HG02852 (cell line): ENCODE results near the gene HBQ1.
"Not testable (repeated sequence)": the region's sequence is repeated elsewhere in the genome, so short reads cannot be mapped to it uniquely, and the experiment has no call there.

Source experiments
- ATAC-seq: cut with Tn5 transposase; IDR thresholded peaks from one replicate; pipeline ENCODE4 v1.9.1; 2021; ENCODE audit warnings: mild to moderate bottlenecking, moderate library complexity; ENCODE audit not compliant: unreplicated experiment

HBQ1 gene

DNA sequence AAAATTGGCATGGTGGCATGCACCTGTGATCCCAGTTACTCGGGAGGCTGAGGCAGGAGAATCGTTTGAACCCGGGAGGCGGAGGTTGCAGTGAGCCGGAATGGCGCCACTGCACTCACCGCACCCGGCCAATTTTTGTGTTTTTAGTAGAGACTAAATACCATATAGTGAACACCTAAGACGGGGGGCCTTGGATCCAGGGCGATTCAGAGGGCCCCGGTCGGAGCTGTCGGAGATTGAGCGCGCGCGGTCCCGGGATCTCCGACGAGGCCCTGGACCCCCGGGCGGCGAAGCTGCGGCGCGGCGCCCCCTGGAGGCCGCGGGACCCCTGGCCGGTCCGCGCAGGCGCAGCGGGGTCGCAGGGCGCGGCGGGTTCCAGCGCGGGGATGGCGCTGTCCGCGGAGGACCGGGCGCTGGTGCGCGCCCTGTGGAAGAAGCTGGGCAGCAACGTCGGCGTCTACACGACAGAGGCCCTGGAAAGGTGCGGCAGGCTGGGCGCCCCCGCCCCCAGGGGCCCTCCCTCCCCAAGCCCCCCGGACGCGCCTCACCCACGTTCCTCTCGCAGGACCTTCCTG lies at the start of gene HBQ1:
TSS of gene HBQ1 (plus strand) at position 359 of the 575 bp plus-strand sequence. CDS start at position 387, 28 bp downstream.
- no peak for ATAC-seq

DNA sequence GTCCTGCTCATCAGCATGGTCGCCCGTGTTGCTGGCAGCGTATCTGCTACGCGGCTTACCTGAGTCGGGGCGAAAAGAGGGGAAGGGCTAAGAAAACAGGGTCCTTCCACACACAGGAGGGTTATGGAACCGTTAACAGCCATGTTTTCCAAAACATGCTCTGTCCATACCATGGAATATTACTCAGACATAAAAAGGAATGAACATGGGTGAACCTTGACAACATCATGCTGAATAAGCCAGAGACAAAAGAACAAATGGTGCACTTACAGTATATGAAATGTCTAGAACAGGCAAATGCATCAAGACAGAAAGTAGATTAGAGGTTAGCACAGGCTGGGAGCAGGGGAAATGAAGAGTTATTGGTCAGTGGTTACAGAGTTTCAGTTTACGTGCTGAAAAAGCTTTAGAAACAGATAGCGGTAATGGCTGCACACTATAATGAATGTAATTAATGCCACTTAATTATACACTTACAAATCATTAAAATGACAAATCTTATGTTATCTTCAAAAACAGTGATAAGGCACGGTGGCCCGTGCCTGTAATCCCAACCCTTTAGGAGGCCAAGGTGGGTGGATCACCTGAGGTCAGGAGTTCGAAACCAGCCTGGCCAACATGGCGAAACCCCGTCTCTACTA lies 49.6 kb upstream of the HBQ1 start:
- no peak for ATAC-seq

DNA sequence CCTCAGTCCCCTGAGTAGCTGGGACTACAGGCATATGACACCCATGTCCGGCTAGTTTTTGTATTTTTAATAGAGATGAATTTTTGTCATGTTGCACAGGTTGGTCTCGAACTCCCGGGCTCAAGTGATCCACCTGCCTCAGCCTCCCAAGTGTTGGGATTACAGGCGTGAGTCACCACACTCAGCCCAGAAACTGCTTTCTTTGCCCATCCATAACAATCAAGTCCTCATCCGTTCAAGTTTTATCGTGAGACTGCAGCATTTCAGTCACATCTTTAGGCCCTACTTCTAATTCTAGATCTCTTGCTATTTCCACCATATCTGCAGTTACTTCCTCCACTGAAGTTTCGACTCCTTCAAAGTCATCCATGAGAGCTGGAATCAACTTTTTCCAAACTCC lies 48.1 kb upstream of the HBQ1 start:
- ATAC-seq: no peak

DNA sequence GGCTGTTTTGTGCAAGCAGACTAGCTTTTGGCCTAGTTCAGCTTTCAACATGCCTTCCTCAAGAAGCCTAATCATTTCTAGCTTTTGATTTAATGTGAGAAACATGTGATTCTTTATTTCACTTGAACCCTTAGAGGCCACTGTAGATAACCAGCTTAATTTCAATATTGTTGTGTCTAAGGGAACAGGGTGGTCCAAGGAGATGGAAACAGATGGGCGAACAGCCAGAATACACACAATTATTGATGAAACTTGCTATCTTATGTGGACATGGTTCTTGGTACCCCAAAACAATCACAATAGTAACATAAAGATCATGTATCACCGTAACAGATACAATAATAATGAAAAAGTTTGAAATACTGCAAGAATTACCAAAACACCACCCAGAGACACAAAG lies 46.5 kb upstream of the HBQ1 start:
- ATAC-seq: no peak

DNA sequence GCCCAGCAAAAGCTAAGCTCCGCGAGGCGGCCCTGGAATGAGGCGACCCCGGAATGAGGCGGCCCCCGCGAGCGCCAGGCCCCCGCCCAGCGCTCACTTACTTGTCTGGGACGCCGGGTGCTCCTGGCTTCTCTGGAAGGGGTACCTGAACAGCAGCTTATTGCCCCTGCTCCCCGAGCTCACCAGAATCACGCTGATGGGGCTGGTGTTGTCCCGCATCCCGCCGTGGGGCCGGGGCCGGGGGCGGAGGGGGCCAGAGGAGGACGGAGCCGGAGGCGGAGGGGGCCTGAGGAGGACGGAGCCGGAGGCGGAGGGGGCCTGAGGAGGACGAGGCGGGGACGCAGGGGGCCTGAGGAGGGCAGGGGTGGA lies 42.2 kb upstream of the HBQ1 start:
- ATAC-seq: no peak

DNA sequence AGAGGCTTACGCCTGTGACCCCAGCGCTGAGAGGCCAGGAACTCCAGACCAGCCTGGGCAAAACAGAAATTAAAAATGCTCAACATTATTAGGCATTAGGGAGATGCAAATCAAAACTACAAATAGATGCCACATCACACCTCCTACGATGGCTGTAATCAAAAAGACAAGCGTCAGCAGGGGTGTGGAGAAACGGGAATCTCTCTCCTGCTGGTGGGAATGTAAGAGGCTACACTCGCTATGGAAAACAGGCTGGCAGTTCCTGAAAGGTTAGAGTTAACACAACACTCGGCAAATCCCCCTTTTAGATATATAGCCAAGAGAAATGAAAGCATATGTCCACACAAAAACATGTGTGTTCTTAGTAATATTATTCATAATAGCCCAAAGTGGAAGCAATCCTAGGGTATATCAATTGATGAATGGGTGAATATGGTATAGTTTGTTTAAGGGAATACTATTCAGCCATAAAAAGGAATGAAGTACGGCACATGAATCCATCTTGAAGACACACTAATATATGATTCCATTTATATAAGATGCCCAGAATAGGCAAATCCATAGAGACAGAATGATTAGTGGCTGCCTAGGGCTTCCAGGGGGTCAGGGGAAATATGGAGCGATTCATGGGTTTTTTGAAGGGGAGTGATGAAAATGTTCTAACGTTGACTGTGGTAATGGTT lies 39.9 kb upstream of the HBQ1 start:
- ATAC-seq: no peak

DNA sequence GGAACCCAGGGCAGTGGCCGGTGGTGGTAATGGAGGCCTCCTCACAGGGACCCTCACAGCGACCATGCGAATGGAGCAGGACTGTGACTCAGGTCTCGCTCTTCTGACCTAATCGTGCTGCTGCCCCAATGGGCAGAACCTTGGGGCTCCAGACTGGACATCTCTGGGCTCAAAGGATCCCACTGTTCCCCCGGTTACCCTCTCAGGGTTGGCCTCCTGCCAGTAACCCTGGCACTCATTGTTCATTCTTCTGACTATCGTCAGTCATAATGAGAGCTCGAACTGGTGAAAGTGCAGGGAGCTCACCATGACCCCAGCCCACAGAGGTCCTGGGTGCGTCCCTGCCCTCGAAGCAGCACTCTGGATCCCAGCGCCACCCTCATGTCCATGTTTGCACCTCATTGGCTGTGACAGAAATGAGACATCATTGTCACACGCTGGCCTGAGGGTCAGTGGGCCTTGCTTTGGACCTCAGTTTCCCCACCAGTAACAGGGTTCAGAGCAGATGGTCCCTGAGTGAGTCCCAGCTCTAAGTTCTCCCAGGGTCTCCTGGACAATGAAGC lies 37.8 kb upstream of the HBQ1 start:
- no peak for ATAC-seq

DNA sequence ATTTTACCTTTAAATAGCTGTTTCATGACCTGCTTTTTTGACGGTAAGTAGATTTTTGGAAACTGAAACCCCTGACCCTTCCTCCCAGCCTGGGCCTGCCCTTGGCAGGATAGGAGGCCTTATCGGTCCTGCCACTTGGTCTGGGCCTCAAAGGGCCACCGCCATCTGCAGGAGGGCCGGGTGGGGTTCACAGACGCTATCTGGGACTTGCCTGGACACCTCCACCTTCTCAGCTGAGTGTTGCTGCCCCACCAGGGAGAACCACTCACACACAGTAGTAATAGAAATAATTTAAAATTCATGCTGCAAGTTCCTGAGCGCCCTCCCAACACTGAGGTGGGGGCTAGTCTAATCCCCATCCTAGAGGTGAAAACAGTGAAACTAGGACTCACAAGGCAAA lies 37.2 kb upstream of the HBQ1 start:
- ATAC-seq: no peak

DNA sequence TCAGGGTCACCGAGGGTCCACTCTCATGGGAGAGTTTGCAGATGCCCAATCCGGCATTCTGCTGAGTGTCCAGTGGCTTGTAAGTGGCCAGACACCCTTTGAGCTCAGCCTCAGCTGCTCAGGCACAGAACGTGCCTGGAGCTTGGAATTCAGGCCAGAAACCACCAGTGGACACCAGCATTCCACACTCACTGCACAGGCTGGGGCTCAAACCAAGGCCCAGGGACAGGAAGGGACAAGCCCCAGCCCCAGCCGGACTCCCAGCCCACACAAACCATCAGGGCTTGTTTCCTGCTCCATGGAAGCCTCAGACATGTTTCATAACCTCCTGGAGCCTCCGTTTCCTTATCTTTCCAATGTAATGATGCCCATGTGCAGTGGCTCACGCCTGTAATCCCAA lies 36.8 kb upstream of the HBQ1 start:
- ATAC-seq: no peak

DNA sequence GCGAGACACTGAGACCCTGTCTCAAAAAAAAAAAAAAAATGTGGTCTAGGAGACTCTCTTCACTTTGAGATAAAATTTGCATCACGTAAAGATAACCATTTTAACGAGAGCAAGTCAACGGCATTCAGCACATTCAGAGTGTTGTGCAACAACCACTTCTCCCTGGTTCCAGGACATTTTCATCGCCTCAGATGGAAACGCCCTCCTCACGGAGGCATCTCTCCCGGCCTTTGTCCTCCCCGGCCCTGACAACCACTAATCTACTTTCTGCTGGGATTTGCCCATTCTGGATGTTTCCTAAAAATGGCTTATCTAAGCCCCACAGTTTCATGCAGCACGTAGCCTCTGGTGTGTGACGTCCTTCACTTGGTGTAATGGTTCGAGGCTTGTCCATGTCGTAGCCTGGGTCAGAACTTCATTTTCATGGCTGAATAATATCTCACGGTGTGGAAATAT lies 35.4 kb upstream of the HBQ1 start:
- ATAC-seq: no peak

DNA sequence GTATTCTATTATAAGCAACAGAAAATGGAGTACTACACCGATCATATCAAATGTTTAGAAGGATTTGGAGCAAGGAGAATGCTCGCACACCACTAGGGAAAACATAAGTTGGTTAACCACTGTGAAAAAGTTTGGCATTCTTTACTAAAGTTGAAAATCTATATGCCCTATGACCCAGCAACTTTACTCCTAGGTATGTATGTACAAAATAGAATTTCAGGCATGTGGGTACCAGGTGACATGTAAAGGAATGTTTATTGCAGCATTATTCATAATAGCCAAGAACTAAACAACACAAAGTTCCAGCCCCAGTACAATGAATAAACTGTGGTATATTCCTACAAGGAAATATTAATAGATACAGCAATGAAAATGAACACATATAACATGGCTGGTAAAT lies 33.6 kb upstream of the HBQ1 start:
- no peak for ATAC-seq

DNA sequence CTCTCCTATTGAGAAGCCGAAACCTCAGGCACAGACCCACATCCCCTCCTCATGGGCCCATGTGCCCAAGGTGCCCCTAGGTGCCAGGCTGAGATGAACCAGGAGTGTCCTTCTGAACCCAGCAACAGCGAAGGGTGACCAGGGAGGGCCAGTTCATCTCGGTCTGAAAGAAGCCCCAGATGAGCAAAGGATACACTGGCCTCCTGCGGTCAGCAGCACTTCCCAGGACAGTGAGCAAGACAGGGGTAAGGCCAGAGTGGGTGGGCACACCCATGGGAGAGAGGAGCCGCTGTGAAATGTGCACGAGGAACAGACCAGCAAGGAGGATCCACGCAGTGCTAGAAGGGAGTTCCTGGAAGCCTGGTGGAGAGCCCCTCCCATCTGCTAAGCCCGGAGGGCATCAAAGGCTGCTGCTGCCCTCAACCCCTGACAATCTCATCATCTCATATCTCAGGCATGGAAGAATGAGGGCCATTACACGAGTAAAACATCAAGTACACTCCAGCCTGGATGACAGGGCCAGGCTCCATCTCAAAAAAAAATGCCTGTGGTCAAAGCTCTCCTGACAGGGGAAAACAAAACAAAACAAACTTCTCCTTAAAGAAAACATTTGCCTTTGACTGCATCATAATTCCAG lies 31.1 kb upstream of the HBQ1 start:
- no peak for ATAC-seq

DNA sequence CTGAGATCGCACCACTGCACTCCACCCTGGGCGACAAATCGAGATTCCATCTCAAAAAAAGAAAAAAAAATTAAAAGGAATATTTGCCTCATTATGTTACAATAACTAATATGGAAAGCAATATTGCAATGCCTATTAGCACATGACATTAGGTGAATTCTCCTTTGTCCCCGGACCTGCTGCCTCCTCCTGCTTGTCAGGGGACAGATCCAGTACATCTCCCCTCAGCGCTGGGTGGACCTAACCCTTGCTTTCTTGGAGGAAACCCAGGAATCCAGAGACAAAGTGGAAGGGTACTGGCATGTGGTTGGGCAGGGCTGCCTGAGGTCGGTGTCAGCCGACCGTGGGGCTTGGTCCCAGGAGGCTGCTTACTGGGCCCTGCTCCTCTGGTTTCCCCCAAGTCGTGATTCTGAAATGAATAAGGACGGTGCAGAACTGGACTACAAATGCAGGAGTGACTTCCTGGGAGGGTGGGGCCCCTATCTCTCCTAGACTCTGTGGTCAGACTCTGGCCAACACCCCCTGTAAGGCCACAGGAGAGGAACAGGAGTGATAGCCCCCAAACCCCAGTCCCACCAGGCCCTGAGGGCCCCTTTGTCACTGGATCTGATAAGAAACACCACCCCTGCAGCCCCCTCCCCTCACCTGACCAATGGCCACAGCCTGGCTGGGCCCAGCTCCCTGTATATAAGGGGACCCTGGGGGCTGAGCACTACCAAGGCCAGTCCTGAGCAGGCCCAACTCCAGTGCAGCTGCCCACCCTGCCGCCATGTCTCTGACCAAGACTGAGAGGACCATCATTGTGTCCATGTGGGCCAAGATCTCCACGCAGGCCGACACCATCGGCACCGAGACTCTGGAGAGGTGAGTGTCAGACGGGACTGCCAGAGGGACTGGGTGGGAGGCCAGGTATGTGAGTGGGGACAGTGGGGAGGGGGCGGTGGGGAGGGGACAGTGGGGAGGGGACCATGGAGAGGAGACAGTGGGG lies 27.8 kb upstream of the HBQ1 start, which contains the start of gene HBZ:
TSS of gene HBZ (plus strand) at position 504 of the 988 bp plus-strand sequence. CDS start at position 770, 266 bp downstream.
- no peak for ATAC-seq

DNA sequence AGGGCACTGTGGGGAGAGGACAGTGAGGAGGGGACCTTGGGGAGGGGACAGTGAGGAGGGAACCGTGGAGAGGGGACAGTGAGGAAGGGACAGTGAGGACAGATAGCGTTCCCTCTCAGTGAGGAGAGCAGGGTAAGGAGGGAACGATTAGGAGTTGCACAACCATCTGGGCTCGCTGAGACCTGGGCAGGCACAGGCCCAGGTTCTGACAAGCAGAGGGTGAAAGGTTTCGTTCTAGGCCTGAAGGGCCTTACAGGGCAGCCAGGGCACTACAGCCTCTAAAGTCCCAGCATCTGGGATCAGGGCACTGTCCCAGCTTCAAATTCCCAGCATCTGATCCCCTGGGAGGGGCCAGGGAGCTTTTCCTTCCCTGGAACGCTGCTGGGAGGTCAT lies 27.1 kb upstream of the HBQ1 start:
- not testable (repeated sequence) for ATAC-seq

DNA sequence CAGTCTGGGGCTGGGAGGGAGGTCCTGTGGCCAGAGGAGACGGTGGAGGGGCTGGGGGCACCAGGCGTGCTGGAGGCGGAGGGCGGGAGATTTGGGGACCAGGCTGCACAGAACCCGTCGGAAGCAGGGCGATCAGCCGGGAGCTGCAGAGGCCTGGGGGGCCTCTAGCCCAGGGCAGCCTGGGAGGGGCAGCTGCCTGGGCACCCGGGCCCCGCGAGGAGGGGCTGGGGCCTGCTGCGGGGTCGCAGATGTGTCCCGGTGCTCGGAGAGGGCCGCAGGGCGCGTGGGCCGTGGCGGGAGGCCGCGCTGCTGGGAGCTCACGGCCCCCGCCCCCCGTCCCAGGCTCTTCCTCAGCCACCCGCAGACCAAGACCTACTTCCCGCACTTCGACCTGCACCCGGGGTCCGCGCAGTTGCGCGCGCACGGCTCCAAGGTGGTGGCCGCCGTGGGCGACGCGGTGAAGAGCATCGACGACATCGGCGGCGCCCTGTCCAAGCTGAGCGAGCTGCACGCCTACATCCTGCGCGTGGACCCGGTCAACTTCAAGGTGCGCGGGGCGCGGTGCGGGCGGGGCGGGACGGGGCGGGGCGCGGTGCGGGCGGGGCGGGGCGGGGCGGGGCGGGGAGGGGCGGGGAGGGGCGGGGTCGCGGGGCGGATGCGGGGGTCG lies 26.6 kb upstream of the HBQ1 start:
- ATAC-seq: not testable (repeated sequence)

DNA sequence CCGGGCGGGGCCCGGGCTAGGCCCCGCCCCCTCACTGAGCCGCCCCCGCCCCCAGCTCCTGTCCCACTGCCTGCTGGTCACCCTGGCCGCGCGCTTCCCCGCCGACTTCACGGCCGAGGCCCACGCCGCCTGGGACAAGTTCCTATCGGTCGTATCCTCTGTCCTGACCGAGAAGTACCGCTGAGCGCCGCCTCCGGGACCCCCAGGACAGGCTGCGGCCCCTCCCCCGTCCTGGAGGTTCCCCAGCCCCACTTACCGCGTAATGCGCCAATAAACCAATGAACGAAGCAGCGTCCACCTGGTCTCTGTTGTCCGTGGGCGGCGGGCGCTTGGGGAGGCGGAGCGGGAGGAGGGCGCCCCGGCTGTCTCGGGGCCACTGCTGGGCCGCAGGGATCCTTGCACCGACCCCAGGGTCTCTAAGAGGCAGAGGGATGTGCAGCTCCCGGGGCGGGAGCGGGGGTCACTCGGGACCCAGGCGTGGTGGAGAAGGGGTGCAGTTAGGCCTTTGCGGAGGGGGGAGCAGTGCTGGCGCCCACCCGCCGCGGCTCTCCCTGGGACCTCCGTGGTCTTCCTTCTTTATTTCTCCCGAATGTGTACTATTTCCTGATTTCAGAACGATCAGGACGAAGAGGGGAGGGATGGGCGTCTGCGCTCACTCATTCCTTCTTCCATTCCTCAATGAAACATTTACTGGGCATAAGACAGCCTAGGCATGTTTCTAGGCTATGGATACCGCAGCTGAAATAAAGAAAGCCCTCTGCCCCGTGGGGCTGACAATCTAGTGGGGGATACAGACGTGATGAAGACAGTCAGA lies 25.8 kb upstream of the HBQ1 start:
- ATAC-seq: no peak

DNA sequence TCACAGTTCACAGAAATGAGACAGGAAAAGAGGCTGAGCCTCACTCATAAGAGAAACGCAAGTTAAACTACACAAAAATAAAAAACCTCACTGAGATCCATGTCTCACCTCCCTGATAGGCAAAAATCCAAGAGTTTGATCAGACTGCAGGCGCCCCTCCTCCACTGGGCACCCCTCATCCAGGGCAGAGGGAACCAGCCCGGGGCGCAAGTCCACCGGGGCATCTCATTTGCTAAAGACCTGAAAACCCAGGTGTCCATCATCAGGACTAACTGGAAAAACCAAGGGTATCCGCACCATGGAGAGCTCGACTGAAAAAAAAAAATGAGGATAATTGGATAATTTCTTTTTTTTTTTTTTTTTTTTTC lies 25.2 kb upstream of the HBQ1 start:
- no peak for ATAC-seq

DNA sequence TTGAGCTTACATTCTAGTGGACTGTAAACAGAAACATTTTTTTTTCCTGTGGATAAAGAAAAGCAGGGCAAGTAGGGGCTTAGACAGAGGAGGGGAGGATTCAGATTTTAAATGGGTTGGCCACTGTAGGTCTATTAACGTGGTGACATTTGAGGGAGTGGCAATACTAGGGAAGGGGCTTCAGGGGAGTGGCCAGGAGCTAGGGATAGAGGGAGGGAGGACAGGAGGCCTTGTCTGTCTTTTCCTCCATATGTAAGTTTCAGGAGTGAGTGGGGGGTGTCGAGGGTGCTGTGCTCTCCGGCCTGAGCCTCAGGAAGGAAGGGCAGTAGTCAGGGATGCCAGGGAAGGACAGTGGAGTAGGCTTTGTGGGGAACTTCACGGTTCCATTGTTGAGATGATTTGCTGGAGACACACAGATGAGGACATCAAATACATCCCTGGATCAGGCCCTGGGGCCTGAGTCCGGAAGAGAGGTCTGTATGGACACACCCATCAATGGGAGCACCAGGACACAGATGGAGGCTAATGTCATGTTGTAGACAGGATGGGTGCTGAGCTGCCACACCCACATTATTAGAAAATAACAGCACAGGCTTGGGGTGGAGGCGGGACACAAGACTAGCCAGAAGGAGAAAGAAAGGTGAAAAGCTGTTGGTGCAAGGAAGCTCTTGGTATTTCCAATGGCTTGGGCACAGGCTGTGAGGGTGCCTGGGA lies 21.0 kb upstream of the HBQ1 start:
- no peak for ATAC-seq
